CD4-positive, alpha-beta T cell (primary cell): ENCODE measurements around the gene NETO1. TPM values are rescaled to one million over a fixed set of nuclear protein-coding genes. Genes with fewer than 3 reads are reported as not detected.

Experiments used
- ATAC-seq: fragments of 200-7000 bp; cut with Tn5 transposase; one replicate; pipeline ENCODE4 v1.10.0; 2022; ENCODE audit warnings: mild to moderate bottlenecking; ENCODE audit not compliant: poor library complexity
- CTCF ChIA-PET: fragments of 350-600 bp; sonication (Branson Sonifier 250); formaldehyde crosslinking; loops from one replicate; lab custom pipeline; 2021; ENCODE audit warnings: antibody characterized with exemption, inconsistent platforms; lab: Charles Lee
- POLR2A ChIA-PET: fragments of 350-600 bp; sonication (Branson Sonifier 250); formaldehyde crosslinking; loops from one replicate; lab custom pipeline; 2021; ENCODE audit warnings: antibody characterized with exemption, inconsistent platforms; lab: Charles Lee
- DNase-seq, 14 experiments: peaks; one replicate each; pipeline ENCODE4 v3.0.0-alpha.2; 2013 to 2020; ENCODE audit warnings: mixed read lengths in 2 of 14
- H3K27ac ChIP-seq, 2 donors: one replicate each; pipeline versions ENCODE4 v1.5.1 to v1.7.0; 2013; ENCODE audit warnings: low read length in 2 of 2, low read depth in 1 of 2, mild to moderate bottlenecking in 1 of 2
- H3K27me3 ChIP-seq, 2 experiments: 1 replicate in 1 of 2; 2 replicates in 1 of 2; pipeline versions ENCODE4 v1.6.1 to v1.7.0; 2013; ENCODE audit warnings: low read length in 2 of 2, control low read depth in 1 of 2, mild to moderate bottlenecking in 1 of 2, moderate library complexity in 1 of 2; ENCODE audit not compliant: insufficient read depth in 2 of 2, control insufficient read depth in 1 of 2
- H3K36me3 ChIP-seq: one replicate; pipeline ENCODE4 v1.6.1; 2013; ENCODE audit warnings: low read length, control low read depth; ENCODE audit not compliant: insufficient read depth
- H3K4me1 ChIP-seq: one replicate; pipeline ENCODE4 v1.6.1; 2013; ENCODE audit warnings: low read length, control low read depth; ENCODE audit not compliant: insufficient read depth
- H3K4me3 ChIP-seq: one replicate; pipeline ENCODE4 v1.5.1; 2013; ENCODE audit warnings: mild to moderate bottlenecking, low read length, moderate library complexity
- H3K9me3 ChIP-seq, 2 experiments: 1 replicate in 1 of 2; 2 replicates in 1 of 2; pipeline versions ENCODE4 v1.6.1 to v1.7.0; 2013; ENCODE audit warnings: low read length in 2 of 2, mild to moderate bottlenecking in 2 of 2, control low read depth in 1 of 2, moderate library complexity in 1 of 2; ENCODE audit not compliant: control insufficient read depth in 1 of 2, insufficient read depth in 1 of 2
- H3K27ac Mint-ChIP-seq: one replicate; pipeline ENCODE4 v1.8.0; 2020; ENCODE audit warnings: mixed read lengths
- H3K27me3 Mint-ChIP-seq: one replicate; pipeline ENCODE4 v1.8.0; 2021; ENCODE audit warnings: mixed read lengths
- H3K36me3 Mint-ChIP-seq: one replicate; pipeline ENCODE4 v1.8.0; 2021; ENCODE audit warnings: low read depth, mixed read lengths
- H3K4me1 Mint-ChIP-seq: one replicate; pipeline ENCODE4 v1.8.0; 2021; ENCODE audit warnings: low read depth, mixed read lengths
- H3K4me3 Mint-ChIP-seq: one replicate; pipeline ENCODE4 v1.8.0; 2020; ENCODE audit warnings: mild to moderate bottlenecking, mixed read lengths
- H3K9me3 Mint-ChIP-seq: one replicate; pipeline ENCODE4 v1.8.0; 2020; ENCODE audit warnings: mixed read lengths
- CTCF ChIP-seq: fragments of 200-600 bp; IDR thresholded peaks from one replicate; pipeline ENCODE4 v1.8.0; 2022; ENCODE audit warnings: antibody characterized with exemption, mild to moderate bottlenecking
- intact Hi-C, 2 experiments: fragments of 100-400 bp; cut with DNase I in 1 of 2; cut with micrococcal nuclease in 1 of 2; formaldehyde crosslinking; loops; one replicate each; pipeline versions ENCODE4 v1.15.1 to v1.9.0; 2023 to 2025; cut with DNase I, micrococcal nuclease
- total RNA-seq, 174 experiments: library from RNA in 2 of 174; stranded (reverse) in 2 of 174; gene quantifications; one replicate each; pipeline ENCODE4 v1.2.3 and lab custom pipeline; 2021 to 2026

Gene NETO1
- total RNA-seq, 2 experiments from 2014 or later, result not detected

- no peaks in the 10 kb centered on the region for H3K36me3 Mint-ChIP-seq
- ATAC-seq, result no peak
- no peak for DNase-seq
- peaks cover 0 to 4% of the 10 kb centered on the region in 2 experiments for H3K9me3 ChIP-seq
- H3K4me1 ChIP-seq, result no peaks in the 10 kb centered on the region
- POLR2A ChIA-PET, result no interaction called here
- no peak overlapping the region for H3K27ac ChIP-seq
- no peaks in the 10 kb centered on the region for H3K4me1 Mint-ChIP-seq
- no peaks in the 10 kb centered on the region for H3K27me3 ChIP-seq
- H3K9me3 Mint-ChIP-seq, result peaks cover 7% of the 10 kb centered on the region
- no peak for TF ChIP-seq CTCF
- no peaks in the 10 kb centered on the region for H3K36me3 ChIP-seq
- CTCF ChIA-PET, result no interaction called here
- no peak overlapping the region for H3K4me3 ChIP-seq
- no peaks in the 10 kb centered on the region for H3K27me3 Mint-ChIP-seq
- intact Hi-C loops, result no loop called here
- no peak overlapping the region for H3K4me3 Mint-ChIP-seq
- no peak overlapping the region for H3K27ac Mint-ChIP-seq
Measured at GRCh38 chr18:72840109-72840508, 27.7 kb downstream of the NETO1 start.

- intact Hi-C loops, result no loop called here
- Mint-ChIP-seq H3K9me3 (peaks cover 5% of the 10 kb centered on the region), H3K27ac (no peak overlapping the region), H3K27me3 (no peaks in the 10 kb centered on the region), H3K4me1 (no peaks in the 10 kb centered on the region), H3K36me3 (no peaks in the 10 kb centered on the region), H3K4me3 (no peak overlapping the region)
- no peak for ATAC-seq
- ChIA-PET CTCF (no interaction called here), POLR2A (no interaction called here)
- Histone ChIP-seq H3K27ac (no peak overlapping the region), H3K36me3 (no peaks in the 10 kb centered on the region), H3K27me3 (no peaks in the 10 kb centered on the region), H3K9me3 (peaks cover 0 to 3% of the 10 kb centered on the region in 2 experiments), H3K4me3 (no peak overlapping the region), H3K4me1 (no peaks in the 10 kb centered on the region)
- no peak for TF ChIP-seq CTCF
- no peak for DNase-seq
Measured at GRCh38 chr18:72834731-72835130, 33.1 kb downstream of the NETO1 start.

GRCh38 chr18:72833471-72833870 is 34.3 kb downstream of the NETO1 start:
- no peaks in the 10 kb centered on the region for H3K27me3 ChIP-seq
- no peaks in the 10 kb centered on the region for H3K36me3 Mint-ChIP-seq
- no peak for ATAC-seq
- ChIA-PET POLR2A (no interaction called here), CTCF (no interaction called here)
- no peaks in the 10 kb centered on the region for H3K4me1 Mint-ChIP-seq
- H3K27ac ChIP-seq, result no peak overlapping the region
- no peaks in the 10 kb centered on the region for H3K36me3 ChIP-seq
- no peak for TF ChIP-seq CTCF
- H3K4me1 ChIP-seq, result no peaks in the 10 kb centered on the region
- H3K4me3 ChIP-seq, result no peak overlapping the region
- peaks cover 6% of the 10 kb centered on the region for H3K9me3 Mint-ChIP-seq
- no peaks in the 10 kb centered on the region for H3K27me3 Mint-ChIP-seq
- no peak overlapping the region for H3K4me3 Mint-ChIP-seq
- DNase-seq, result no peak
- H3K9me3 ChIP-seq, result peaks cover 0 to 3% of the 10 kb centered on the region in 2 experiments
- intact Hi-C loops, result no loop called here
- no peak overlapping the region for H3K27ac Mint-ChIP-seq
